Mammary epithelial cell (primary cell): Measurements from ENCODE around the gene GATA3.

Experiments used
- CTCF ChIP-seq, 2 donors: IDR thresholded peaks in 1 of 2; conservative IDR thresholded peaks in 1 of 2; 2 replicates each; pipeline ENCODE4 v1.5.1; 2011 to 2012; ENCODE audit warnings: inconsistent platforms in 2 of 2, low read length in 2 of 2, mild to moderate bottlenecking in 2 of 2, control low read depth in 1 of 2, low read depth in 1 of 2; ENCODE audit not compliant: insufficient read depth in 1 of 2; ENCODE audit errors: extremely low read depth in 1 of 2
- EZH2 ChIP-seq: IDR thresholded peaks from 2 replicates; pipeline ENCODE4 v1.6.1; 2012; ENCODE audit warnings: low read length, inconsistent platforms, borderline replicate concordance

GRCh38 chr10:8040651-8041050, 13.8 kb upstream of the GATA3 start:
- no peak for TF ChIP-seq CTCF (conservative IDR thresholded peaks at IDR 0.05 in 1 of 2, IDR thresholded peaks at IDR 0.05 in 1 of 2; ENCODE audit: extremely low read depth in 1 of 2, insufficient read depth in 1 of 2, low read depth in 1 of 2, low read length in 2 of 2)
- TF ChIP-seq EZH2: no peak
